Upper lobe of left lung (tissue), 6 donors: ENCODE results near the gene NR2F1-AS1. TPM values are rescaled to one million over a fixed set of nuclear protein-coding genes. Genes with fewer than 3 reads are reported as not detected.

Experiments
- ATAC-seq, 2 donors: fragments of 200-7000 bp; cut with Tn5 transposase; one replicate each; pipeline ENCODE4 v1.9.1; 2022; ENCODE audit warnings: mild to moderate bottlenecking in 2 of 2, moderate library complexity in 2 of 2; ENCODE audit not compliant: low FRiP score in 2 of 2
- DNase-seq, 2 donors: peaks; one replicate each; pipeline ENCODE4 v3.0.0-alpha.2; 2019 to 2020
- H3K27ac ChIP-seq, 4 donors: fragments of 200-600 bp; sonication (generic); one replicate each; pipeline ENCODE4 v1.5.1; 2016 to 2019
- H3K27me3 ChIP-seq, 4 donors: fragments of 200-600 bp; sonication (generic); one replicate each; pipeline ENCODE4 v1.5.1; 2017 to 2019
- H3K36me3 ChIP-seq, 4 donors: fragments of 200-600 bp; sonication (generic); one replicate each; pipeline ENCODE4 v1.5.1; 2016 to 2019
- H3K4me1 ChIP-seq, 4 donors: fragments of 200-600 bp; sonication (generic); one replicate each; pipeline ENCODE4 v1.5.1; 2018 to 2019
- H3K4me3 ChIP-seq, 4 donors: fragments of 200-600 bp; sonication (generic); one replicate each; pipeline ENCODE4 v1.5.1; 2017 to 2019; ENCODE audit warnings: mild to moderate bottlenecking in 2 of 4, moderate library complexity in 1 of 4
- H3K9me3 ChIP-seq, 4 donors: fragments of 200-600 bp; sonication (generic); one replicate each; pipeline ENCODE4 v1.5.1; 2018 to 2019
- EP300 ChIP-seq, 4 donors: sonication (generic); formaldehyde crosslinking; IDR thresholded peaks; one replicate each; pipeline ENCODE4 v1.5.1; 2017; ENCODE audit warnings: antibody characterized with exemption in 4 of 4, control low read depth in 2 of 4
- POLR2A ChIP-seq, 4 donors: fragments of 450-650 bp; IDR thresholded peaks; one replicate each; pipeline ENCODE4 v1.5.1; 2016 to 2017; ENCODE audit warnings: antibody characterized with exemption in 4 of 4, mild to moderate bottlenecking in 2 of 4
- POLR2AphosphoS5 ChIP-seq, 2 donors: sonication (generic); formaldehyde crosslinking; IDR thresholded peaks; one replicate each; pipeline ENCODE4 v1.5.1; 2017; ENCODE audit warnings: antibody characterized with exemption in 2 of 2
- WGBS, 2 donors: methylation state at CpG; one replicate each; pipeline ENCODE4 v1.1.5; 2017 to 2018; 5-methylcytosine and 5-hydroxymethylcytosine counted together
- total RNA-seq, 6 donors: library from RNA; depleted of rRNA in 4 of 6; stranded (reverse); fragments of >200 nt in 4 of 6; gene quantifications; one replicate each; pipeline versions ENCODE4 v1.1.0 to v1.2.1, GENCODE V29; 2016 to 2021
- TF ChIP-seq, protein P1 (sequence below), 6 experiments: fragments of 450-650 bp in 4 of 6; fragments of 200-600 bp in 2 of 6; sonication (generic) in 2 of 6; IDR thresholded peaks; one replicate each; pipeline ENCODE4 v1.5.1; 2016 to 2019; ENCODE audit warnings: antibody characterized with exemption in 6 of 6
- donor health status: DM: no; HTN: no; CAD: no; lungs with moderate emphysema.
- donor health status: DM: no; HTN: yes; CAD: no; lungs with severe emphysema.

Gene NR2F1-AS1
- total RNA-seq, 6 donors from 2014 or later = 4.4 to 19.9 (median 11.4) TPM

DNA sequence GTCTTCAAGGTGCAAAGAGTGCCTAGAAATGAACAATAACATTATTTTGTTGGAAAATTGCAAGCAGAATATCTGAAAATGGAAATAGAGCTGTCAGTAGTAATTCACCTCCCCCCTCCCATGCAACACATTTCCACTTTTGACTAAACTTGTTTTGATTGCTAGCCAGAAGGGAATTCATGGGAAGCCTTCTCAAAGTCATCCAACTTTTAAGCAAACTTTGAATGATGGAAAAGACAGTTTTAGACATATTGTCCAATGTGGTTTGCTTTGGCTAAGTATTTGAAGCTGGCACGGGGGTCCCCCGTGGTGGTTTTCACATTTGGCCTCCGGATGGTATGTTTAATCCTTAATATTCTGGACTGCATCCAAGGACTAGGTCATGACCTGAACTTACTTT, 9.5 kb upstream of the NR2F1-AS1 start:
- Histone ChIP-seq H3K36me3 (no peaks in the 10 kb centered on the region), H3K27me3 (peaks cover 0 to 33% (median 21%) of the 10 kb centered on the region in 4 donors), H3K27ac (peak overlapping the region in 1 of 4 donors; percentile 27), H3K9me3 (no peaks in the 10 kb centered on the region), H3K4me1 (peaks cover under 1 to 14% (median 2%) of the 10 kb centered on the region in 4 donors), H3K4me3 (peak overlapping the region in 1 of 4 donors; percentile 7)
- DNase-seq = no peak
- TF ChIP-seq EP300 (IDR thresholded peaks at IDR 0.05) (no peak), POLR2AphosphoS5 (IDR thresholded peaks at IDR 0.05) (no peak), POLR2A (IDR thresholded peaks at IDR 0.05) (no peak)
- TF ChIP-seq, protein P1, sequence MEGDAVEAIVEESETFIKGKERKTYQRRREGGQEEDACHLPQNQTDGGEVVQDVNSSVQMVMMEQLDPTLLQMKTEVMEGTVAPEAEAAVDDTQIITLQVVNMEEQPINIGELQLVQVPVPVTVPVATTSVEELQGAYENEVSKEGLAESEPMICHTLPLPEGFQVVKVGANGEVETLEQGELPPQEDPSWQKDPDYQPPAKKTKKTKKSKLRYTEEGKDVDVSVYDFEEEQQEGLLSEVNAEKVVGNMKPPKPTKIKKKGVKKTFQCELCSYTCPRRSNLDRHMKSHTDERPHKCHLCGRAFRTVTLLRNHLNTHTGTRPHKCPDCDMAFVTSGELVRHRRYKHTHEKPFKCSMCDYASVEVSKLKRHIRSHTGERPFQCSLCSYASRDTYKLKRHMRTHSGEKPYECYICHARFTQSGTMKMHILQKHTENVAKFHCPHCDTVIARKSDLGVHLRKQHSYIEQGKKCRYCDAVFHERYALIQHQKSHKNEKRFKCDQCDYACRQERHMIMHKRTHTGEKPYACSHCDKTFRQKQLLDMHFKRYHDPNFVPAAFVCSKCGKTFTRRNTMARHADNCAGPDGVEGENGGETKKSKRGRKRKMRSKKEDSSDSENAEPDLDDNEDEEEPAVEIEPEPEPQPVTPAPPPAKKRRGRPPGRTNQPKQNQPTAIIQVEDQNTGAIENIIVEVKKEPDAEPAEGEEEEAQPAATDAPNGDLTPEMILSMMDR (IDR thresholded peaks at IDR 0.05) = no peak
- ATAC-seq = no peak
- 54 to 63% methylated on average over 3 of the region's 3 CpGs for WGBS, 2 donors

DNA sequence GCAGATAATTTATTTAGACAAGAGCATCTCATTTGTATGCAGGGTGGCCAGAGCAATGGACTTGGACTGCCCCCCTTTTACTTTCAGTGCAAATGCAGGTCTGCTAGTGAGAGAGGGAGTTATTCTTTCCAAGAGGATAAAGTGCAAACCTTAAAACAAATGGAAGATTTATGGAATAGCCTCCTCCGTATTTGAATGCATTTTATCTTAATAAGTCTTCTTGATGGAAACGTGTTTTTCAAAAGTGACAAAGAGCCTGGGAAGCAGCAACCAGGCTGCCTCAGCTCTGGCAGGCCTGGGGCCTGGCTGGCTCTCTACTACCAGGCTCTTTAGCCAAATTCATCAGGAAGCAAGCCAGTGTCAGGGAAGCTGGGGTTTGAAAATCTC, 8.8 kb upstream of the NR2F1-AS1 start:
- Histone ChIP-seq H3K4me3 (peak overlapping the region in 1 of 4 donors; percentile 60), H3K27ac (peak overlapping the region in 2 of 4 donors; percentile 23 to 27), H3K27me3 (peaks cover 0 to 31% (median 20%) of the 10 kb centered on the region in 4 donors)

DNA sequence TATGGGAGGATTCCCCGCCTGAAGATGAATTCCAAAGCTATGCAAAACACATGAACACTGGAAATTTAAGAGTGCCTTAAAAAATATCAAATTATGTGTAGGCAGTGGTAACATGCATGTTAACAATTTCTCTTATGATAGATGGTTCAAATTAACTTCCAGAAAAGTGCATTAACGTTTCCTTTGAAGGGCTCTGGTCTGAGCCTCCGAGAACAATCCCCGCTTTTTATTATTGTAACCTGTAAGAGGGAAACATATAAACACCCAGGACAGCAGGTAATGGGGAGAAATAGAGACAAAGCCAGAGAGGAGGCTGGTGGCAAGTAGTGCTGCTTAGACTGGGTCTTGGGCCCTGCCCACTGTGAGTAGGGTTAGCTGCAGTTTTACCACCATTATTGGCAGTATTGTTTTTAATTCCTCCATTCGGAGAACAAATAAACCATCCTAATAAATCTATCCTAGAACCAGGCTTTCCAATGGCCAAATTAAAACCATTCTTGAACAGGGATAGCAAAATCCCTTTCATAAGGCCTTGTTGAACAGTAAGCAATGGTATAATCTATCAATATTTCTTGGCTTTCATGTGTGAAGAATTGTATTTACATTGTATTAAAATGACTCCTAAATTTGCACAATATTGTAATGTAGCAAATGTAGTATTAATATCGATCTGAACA, 8.3 kb upstream of the NR2F1-AS1 start:
- Histone ChIP-seq H3K27me3 (peaks cover 0 to 30% (median 18%) of the 10 kb centered on the region in 4 donors), H3K4me1 (peaks cover 6 to 26% (median 6%) of the 10 kb centered on the region in 4 donors), H3K9me3 (no peaks in the 10 kb centered on the region), H3K36me3 (no peaks in the 10 kb centered on the region), H3K4me3 (peak overlapping the region in 2 of 4 donors; percentile 60 to 64), H3K27ac (peak overlapping the region in 2 of 4 donors; percentile 6 to 72)
- TF ChIP-seq POLR2AphosphoS5 (IDR thresholded peaks at IDR 0.05) = no peak
- TF ChIP-seq, protein P1 (IDR thresholded peaks at IDR 0.05) = no peak
- no peak for TF ChIP-seq EP300 (IDR thresholded peaks at IDR 0.05)
- no peak for TF ChIP-seq POLR2A (IDR thresholded peaks at IDR 0.05)
- WGBS, 2 donors = 67 to 71% methylated on average over 6 of the region's 6 CpGs
- no peak for DNase-seq
- ATAC-seq = no peak

More for the DNA sequence above, 8.8 kb upstream of the NR2F1-AS1 start:
- WGBS, 2 donors = 67 to 76% methylated on average over 2 of the region's 2 CpGs
- Histone ChIP-seq H3K4me1 (peaks cover 6 to 21% (median 6%) of the 10 kb centered on the region in 4 donors), H3K36me3 (no peaks in the 10 kb centered on the region), H3K9me3 (no peaks in the 10 kb centered on the region)
- TF ChIP-seq POLR2A (IDR thresholded peaks at IDR 0.05) (no peak), POLR2AphosphoS5 (IDR thresholded peaks at IDR 0.05) (no peak), EP300 (IDR thresholded peaks at IDR 0.05) (no peak)
- TF ChIP-seq, protein P1 (IDR thresholded peaks at IDR 0.05) = no peak
- DNase-seq = no peak
- ATAC-seq = no peak

DNA sequence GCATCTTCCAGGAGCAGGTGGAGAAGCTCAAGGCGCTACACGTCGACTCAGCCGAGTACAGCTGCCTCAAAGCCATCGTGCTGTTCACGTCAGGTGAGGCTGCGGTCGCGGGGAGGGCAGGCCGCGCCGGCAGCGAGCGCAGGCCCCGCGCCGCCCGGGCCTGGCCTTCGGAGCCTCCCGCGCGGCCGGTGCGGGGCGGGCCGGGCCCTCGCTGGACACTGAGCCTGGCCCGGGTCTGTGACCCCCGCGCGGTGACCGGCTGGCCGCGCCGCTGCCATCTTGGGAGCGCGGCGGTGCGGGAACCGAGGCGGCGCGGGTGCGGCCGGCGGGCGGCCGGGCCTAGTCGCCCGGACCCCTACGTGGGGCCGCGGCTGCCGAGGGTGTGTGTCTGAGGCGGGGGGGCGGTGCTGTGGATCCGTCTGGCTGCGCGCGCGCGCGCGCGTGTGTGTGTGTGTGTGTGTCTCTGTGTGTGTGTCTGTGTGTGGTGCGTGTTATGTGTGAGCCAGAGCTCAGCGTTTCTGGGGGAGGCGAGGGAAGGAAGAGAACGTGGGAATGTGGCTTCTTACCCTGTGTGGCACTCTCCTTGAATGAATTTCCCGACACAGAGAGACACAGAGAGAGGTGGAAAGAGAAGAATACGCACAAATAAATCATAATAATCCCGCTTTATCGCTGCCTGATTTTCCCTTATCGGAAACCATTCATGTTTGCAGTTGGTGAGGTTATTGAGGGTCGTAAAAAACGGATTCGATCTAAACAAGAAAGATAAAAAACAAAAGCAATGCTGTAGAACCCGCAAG, 7.5 kb upstream of the NR2F1-AS1 start:
- no peaks in the 10 kb centered on the region for H3K36me3 ChIP-seq
- H3K9me3 ChIP-seq = no peaks in the 10 kb centered on the region
- peak overlapping the region in 3 of 4 donors; percentile 60 to 70 (median 64) for H3K4me3 ChIP-seq
- peak in 1 of 2 donors; percentile 89 for DNase-seq
- peaks cover 8 to 33% (median 10%) of the 10 kb centered on the region in 4 donors for H3K4me1 ChIP-seq
- peak in 1 of 2 donors; percentile 10 for ATAC-seq
- no peak for TF ChIP-seq POLR2A (IDR thresholded peaks at IDR 0.05)
- no peak for TF ChIP-seq EP300 (IDR thresholded peaks at IDR 0.05)
- no peak for TF ChIP-seq POLR2AphosphoS5 (IDR thresholded peaks at IDR 0.05)
- TF ChIP-seq, protein P1 (IDR thresholded peaks at IDR 0.05) = no peak
- peaks cover 0 to 36% (median 19%) of the 10 kb centered on the region in 4 donors for H3K27me3 ChIP-seq
- 26 to 48% methylated on average over 20 to 69 of the region's 78 CpGs for WGBS, 2 donors
- H3K27ac ChIP-seq = peak overlapping the region in 3 of 4 donors; percentile 67 to 77 (median 72)
